NOMO-1 treated with dmso at 0.1 percent for 144 hours (cell line): ENCODE data around the gene PTPN14.
"Not testable (repeated sequence)": the region's sequence is repeated elsewhere in the genome, so short reads cannot be mapped to it uniquely, and the experiment has no call there.

Experiments
- DNase-seq: peaks from one replicate; lab custom pipeline; 2025; ENCODE audit not compliant: unreplicated experiment; lab: John Stamatoyannopoulos, UW

PTPN14 gene

DNA sequence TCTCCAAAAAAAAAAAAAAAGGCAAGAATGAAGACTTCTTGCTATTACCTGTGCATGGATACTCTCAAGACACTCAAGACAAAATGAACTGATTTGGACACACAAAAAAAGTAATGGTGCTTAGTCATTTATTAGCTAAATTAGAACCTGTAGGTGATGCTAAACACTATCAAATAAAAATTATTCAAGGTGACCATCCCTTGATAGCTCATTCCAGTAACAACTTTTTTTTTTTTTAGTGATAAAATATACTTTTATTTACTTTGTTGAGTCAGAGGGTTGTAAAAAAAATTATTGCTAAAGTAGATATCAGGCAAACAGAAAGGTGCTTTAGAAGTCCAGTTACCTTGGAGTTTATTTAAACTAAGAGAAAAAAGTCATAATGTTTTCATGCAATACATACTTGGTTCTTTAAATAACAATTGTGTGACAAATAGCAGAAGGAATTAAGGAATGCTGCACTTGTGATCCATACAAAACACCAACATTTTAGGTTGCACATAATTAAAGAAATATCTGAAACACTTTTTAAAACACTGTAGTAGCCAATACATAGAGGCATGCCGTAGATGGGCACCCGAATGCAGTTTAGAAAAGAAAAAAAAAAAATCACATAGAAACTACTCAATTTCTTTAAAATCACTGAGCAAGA lies 69.3 kb downstream of the PTPN14 start:
- not testable (repeated sequence) for DNase-seq

- DNase-seq, result no peak
Measured at GRCh38 chr1:214476986-214477870, 74.2 kb downstream of the PTPN14 start.

DNA sequence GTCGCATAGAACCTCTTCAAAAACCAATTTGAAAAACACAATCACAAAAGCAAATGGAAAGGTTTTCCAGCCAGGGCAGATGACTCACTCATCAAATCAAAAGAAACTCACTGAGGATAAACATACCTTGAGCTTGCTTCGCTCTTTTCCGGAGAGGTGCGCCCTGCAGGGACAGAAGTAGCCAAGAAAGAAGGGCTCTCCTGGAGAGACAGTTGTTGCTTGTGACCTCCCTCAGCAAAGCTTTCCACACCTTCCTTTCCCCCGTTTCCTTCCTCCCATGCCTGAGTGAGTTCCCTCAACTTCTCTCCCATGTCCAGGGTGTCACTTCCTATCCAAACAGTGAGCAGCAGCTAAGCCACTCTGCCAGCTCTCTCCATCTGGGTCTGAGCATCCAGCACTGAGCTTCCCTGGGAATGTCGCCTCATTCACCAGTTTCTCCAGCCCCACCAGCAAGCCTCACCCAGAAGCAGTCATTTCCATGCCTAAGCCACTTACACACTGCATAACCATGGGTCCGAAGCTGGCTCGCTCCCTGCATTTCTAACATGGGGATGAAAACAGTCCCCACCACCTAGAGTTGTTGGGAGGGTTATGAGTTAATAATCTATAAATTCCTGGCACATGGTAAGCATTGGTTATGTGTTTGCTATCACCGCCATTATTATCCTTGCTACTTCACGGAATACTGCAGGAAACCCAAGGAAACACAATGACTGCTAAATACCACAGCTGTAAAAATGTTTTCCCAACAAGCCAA lies 75.0 kb downstream of the PTPN14 start:
- no peak for DNase-seq

DNA sequence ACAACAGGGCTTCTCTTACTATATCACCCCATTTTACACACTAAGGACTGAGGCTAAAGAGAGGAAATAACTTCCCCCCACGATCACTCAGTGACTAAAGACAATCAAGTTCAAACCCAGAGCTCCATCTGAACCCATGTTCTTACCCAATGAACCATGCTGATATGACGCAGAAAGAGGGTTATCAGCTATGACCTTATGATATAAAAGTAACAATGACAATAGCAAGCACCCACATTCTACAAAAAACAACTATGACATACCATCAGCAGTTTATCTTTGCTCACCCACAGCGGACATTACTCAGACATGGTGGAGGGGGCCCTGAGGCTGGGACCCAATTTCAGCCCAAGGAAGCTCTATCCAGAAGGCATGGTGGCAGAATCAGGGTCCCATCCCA lies 75.7 kb downstream of the PTPN14 start:
- no peak for DNase-seq

DNA sequence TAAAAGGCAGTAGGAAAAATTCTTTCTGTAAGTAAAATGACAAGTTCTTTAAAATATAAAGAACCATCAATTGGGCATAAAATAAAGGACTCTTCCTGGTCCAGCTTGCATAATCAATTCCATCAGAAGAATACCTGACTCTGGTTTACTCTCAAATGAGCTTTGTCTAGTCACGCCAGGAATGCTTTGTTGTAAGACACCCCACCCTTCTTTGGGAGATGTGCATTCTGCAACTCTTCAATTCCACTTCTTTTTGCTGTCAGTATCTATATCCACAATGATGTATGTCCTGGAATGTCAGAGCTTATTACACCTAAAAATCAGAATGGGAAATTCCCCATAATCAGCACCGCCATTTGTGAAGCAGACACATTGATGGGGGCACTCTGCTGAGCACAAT lies 76.1 kb downstream of the PTPN14 start:
- no peak for DNase-seq

DNA sequence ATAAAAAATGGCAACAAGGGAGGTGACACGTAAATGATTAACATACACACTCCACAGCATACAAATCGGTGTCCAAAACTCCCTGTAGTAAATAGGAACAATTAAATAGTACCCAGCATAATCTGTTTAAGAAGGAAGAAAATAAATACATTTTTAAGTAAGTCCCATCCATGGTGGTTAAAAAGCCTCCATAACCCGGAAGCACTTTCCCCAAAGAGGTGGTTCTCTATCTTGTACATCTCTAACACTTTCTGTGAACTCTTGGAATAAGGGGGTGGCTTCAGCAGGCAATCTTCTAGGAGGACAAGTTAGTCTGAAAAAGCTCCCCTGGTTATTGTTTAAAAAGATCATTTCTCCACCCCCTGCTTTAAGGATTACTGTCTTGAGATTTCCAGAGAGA lies 76.9 kb downstream of the PTPN14 start:
- DNase-seq, result no peak

DNA sequence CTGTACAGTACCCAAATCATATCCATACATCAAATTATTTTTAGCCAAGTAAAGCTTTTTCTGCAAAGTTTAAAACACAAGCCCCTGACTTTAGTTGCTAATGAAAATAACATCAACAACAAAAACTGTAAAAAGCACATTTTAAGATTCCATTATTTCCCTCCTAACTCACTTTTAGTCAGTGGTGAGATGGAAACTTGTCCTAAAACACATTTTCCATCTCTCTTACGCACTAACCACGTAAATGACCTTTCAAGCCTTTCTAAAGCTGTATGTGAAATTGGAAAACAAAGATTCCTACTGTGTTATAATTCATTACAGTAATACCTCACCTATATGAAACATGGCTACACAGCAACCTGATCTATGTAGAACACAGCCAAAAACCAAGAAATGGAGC lies 77.5 kb downstream of the PTPN14 start:
- DNase-seq, result no peak

DNA sequence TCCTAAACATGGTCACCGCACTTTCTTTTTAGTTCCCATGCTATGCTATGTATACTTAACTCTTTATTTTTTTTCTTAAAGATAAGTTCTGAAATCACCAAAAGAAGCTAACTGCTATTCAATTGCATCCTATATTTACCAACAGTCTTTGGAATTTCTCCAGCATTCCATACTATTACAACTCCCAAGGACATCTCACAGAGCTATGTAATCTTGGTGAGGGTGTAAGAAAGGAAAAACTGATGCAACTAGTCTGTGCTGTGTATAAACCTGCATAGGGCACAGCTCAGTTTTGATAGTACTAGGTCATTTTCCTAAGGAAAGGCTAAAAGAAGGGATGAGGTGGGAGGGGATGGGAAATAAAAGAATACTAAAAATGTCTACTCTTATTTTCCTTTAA lies 78.0 kb downstream of the PTPN14 start:
- no peak for DNase-seq

DNA sequence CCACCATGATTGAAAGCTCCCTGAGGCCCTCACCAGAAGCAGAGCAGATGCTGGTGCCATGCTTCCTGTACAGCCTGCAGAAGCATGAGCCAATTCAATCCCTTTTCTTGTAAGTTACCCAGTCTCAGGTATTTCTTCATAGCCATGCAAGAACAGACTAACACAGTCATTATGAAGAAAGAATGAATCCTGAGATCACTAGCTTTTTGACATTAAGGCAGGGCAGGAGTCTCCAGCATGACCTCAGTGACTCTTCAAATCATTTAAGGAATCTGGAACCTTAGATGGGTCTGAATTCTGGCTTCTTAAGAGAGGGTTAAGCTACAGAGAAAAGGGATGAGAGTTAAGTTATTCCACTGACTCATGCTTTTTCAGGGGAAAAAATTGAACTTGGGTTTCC lies 79.0 kb downstream of the PTPN14 start:
- no peak for DNase-seq

GRCh38 chr1:214471458-214471857 lies 79.9 kb downstream of the PTPN14 start:
- DNase-seq, result no peak

DNA sequence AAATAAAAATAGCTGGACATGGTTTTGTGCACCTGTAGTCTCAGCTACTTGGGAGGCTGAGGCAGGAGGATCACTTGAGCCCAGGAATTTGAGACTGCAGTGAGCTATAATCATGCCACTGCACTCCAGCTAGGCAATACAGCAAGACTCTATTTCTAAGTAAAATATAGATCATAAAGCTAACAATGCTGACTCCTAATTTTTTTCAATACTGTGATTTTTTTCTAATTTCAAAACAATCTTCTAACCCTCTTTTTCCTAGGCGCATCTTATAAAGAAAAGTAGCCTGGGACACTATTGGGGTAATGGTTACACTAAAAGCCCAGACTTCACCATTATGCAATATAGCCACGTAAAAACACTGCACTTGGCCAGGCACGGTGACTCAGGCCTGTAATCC lies 81.3 kb downstream of the PTPN14 start:
- DNase-seq, result no peak

- DNase-seq, result no peak
Measured at GRCh38 chr1:214469290-214469689, 82.1 kb downstream of the PTPN14 start.

GRCh38 chr1:214467078-214467585 lies 84.3 kb downstream of the PTPN14 start:
- no peak for DNase-seq

DNA sequence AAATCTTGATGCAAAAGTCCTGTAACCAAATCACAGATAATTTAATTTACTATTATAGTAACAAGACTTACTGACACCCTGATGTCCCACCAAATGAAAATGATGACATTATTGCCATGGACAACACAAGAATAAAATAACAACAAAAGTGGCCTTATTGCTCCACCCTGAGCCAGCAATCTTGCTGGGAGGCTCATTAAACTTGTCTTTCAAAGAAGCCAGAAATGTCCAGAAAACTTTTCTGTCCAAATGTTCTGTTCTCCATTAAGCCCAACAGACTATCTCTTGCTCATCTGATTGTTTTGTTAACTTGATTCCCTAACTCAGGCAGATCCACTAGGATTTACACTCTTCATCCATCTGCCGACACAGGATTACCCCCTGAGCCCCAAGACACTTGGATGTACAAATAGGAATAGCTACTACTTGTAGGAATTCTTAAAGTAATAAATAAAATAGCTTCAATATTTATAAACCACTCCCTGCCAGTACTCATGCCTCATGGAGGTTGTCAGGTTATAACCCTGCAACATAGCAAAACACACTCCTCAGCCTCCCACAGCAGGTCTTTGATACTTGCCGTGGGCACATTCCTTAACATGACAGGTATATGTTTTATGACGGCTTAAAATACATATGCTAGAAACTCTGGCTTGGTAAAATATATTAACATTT lies 84.9 kb downstream of the PTPN14 start:
- DNase-seq, result no peak

DNA sequence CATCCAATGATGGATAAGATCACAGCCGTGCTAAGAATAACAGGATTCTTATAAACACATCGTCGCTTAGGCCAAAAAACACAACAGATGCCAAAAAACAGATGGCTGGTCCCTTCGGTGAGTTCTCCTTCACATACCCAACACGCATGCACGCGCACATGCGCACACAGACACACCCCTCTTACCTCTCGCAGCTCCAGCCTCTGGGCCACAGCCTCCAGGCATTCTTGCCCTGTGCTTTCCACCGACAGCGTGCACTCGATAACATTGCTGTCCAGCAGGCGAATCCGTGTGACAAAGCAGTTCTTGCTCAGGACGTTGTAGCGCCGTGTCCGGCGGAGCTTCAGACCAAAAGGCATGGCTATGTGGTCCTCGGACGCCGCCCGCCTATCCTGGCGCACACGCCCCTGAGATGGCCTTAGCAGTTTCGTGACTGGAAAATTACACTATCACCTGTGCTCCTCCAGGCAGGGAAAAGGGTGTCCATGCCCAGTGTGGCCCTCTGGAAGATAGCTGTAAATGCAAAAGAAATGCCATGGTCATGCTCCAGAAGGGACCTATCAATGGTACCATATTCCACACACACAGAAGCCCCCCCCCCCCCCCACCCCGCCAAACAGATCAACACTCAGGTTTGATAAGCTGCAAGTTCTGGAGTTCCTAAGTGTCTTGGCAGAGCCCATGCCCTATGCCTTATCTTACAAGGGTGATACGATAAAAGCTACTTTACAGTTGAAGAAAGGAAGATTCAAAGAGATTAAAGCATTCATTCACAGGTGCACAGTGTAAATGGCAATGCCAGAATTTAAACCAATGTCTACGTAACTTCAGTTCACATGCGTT lies 86.7 kb downstream of the PTPN14 start:
- no peak for DNase-seq

DNA sequence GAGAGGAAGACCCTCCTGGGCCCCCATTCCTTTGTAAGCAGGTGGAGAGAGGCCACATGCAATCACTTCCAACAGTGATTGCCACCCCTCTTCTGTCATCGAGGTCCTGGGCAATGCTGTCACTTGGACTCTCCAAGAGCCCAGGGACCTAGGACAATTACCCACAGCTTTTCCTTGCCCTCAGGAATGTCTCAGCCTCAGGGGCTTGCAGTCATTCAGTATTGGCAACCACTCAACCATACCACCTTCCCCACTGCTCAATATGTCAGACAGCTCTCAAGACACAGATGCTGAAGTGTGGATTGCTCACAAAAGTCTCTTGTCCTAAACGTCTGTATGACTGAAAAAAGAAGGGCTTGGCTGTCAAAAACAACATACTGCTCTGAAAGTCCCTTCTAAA lies 87.8 kb downstream of the PTPN14 start:
- DNase-seq, result no peak

DNA sequence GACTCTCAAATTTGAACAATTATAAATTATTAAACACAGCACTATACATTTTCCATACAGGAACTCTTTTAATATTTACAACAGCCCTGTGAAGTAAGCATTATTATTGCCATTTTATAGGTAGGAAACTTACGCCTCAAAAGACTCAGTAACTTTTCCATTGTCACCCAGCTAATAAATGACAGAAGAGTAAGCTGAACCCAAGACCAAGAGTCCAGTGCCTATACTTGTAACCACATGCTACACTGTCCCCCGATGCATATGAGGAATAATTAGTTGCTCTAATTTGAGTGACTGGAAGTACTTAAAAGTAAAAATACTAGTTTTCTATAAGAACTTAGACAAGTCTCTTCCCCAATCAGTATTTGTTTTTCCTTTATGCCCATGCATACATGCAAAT lies 88.5 kb downstream of the PTPN14 start:
- no peak for DNase-seq

DNA sequence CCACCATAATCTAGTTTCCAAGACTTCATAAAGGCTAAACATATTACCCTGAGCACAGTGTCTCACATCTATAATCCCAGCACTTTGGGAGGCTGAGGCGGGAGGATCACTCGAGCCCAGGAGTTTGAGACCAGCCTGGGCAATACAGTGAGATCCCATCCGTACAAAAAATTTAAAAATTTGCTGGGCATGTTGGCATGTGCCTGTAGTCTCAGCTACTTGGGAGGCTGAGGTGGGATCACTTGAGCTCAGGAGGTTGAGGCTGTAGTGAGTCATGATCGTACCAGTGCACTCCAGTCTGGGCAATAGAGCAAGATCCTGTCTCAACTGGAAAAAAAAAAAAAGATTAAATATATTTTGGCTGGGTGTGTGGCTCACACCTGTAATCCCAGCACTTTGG lies 90.1 kb downstream of the PTPN14 start:
- DNase-seq, result no peak

- DNase-seq, result no peak
Measured at GRCh38 chr1:214460304-214460916, 91.0 kb downstream of the PTPN14 start.

DNA sequence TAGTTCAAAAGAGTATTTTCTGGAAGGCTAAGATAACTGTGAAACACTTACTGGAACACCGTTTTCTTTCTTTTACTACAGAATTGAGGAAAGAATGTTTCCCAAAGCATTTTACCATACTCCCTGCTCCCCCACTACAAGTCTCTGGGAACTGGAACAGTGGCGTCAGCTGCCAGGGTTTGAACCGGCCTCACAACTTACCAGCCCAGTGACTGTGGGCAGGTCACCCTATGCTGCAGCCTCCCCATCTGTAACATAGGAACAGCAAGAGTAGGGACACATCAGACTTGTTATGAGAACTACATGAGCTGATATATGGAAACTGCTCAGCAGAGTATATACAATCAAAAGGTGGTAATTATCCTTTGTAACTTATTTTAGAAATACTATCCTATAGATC lies 91.5 kb downstream of the PTPN14 start:
- no peak for DNase-seq
